ENCODE results near the gene PLEKHH1. TPM values are rescaled to one million over a fixed set of nuclear protein-coding genes. Genes with fewer than 3 reads are reported as not detected.

PLEKHH1 gene
- total and polyA plus RNA-seq, 2 of the 8 experiments (the other 6 are each of a cell fraction or from before 2014, with no cell fraction given) = 28.3 to 33.3 TPM

GRCh38 chr14:67486890-67487289 is 46.2 kb upstream of the PLEKHH1 start:
- Histone ChIP-seq H2AK5ac (ENCODE audit: low read depth, low read length) (no peak overlapping the region), H4K91ac (replicated peaks; ENCODE audit: insufficient read length, low read length) (no peak overlapping the region), H3K4me2 (ENCODE audit: insufficient read depth in 1 of 2, low read depth in 2 of 2, low read length in 2 of 2) (no peak overlapping the region), H3K14ac (ENCODE audit: insufficient read length) (no peak overlapping the region), H3K56ac (replicated peaks; ENCODE audit: insufficient read length, low read depth, low read length) (no peak overlapping the region), H3K4me1 (replicated peaks in 1 of 4; ENCODE audit: control insufficient read depth in 3 of 4, insufficient read depth in 4 of 4, low read length in 3 of 4) (peaks cover 0 to 5% (median 3%) of the 10 kb centered on the region in 4 experiments; a peak in 4 of 7 replicates), H3K27ac (ENCODE audit: low read depth, low read length) (no peak overlapping the region), H4K5ac (ENCODE audit: insufficient read length, low read depth, low read length) (no peak overlapping the region), H4K8ac (ENCODE audit: extremely low read depth, insufficient read depth, low read length) (no peak overlapping the region), H4K20me1 (replicated peaks in 1 of 2; ENCODE audit: control insufficient read depth in 1 of 2, insufficient read depth in 2 of 2, low read length in 2 of 2) (no peaks in the 10 kb centered on the region), H3K79me1 (ENCODE audit: low read depth, low read length) (no peaks in the 10 kb centered on the region), H2AFZ (ENCODE audit: low read length) (no peak overlapping the region), H3K18ac (ENCODE audit: extremely low read depth, low read length) (no peak overlapping the region), H2BK120ac (replicated peaks; ENCODE audit: low read depth, low read length) (no peak overlapping the region), H3K36me3 (ENCODE audit: control insufficient read depth in 2 of 4, insufficient read depth in 4 of 4, low read length in 3 of 4) (no peaks in the 10 kb centered on the region), H2BK15ac (ENCODE audit: low read length) (no peak overlapping the region), H3K79me2 (ENCODE audit: control insufficient read depth in 1 of 2, insufficient read depth in 2 of 2, low read length in 2 of 2) (no peaks in the 10 kb centered on the region), H3K23ac (ENCODE audit: insufficient read length) (no peak overlapping the region), H3K9ac (replicated peaks in 1 of 4; ENCODE audit: extremely low read depth in 1 of 4, low read depth in 3 of 4, low read length in 3 of 4) (no peak overlapping the region; a peak in 1 of 7 replicates), H3K4me3 (ENCODE audit: extremely low read depth in 1 of 4, insufficient read depth in 2 of 4, low read depth in 3 of 4, low read length in 4 of 4) (no peak overlapping the region), H3K23me2 (ENCODE audit: low read depth, low read length) (no peaks in the 10 kb centered on the region), H3K27me3 (replicated peaks in 1 of 4; ENCODE audit: control insufficient read depth in 3 of 4, extremely low read depth in 1 of 4, insufficient read depth in 3 of 4, low read length in 3 of 4) (no peaks in the 10 kb centered on the region), H3K4ac (replicated peaks; ENCODE audit: insufficient read length, low read depth, low read length) (no peak overlapping the region), H3K9me3 (ENCODE audit: insufficient read depth in 2 of 2, low read depth in 1 of 2, low read length in 1 of 2) (no peaks in the 10 kb centered on the region), H2BK20ac (ENCODE audit: low read length) (no peak overlapping the region), H2BK5ac (ENCODE audit: low read depth, low read length) (no peak overlapping the region), H2BK12ac (ENCODE audit: low read depth, low read length) (0 out of 2 replicates have a peak overlapping the region, but pooled peaks have one; percentile 68)
- ChIA-PET CTCF (ENCODE audit: partially characterized antibody) (interaction anchor here (0.7 to 4.0 kb wide), 12 partner anchors 10 to 217 kb away, joined by 3 to 23 read pairs (median 4); no protein-coding TSS in a partner anchor), POLR2A (ENCODE audit: partially characterized antibody) (interaction anchor here (0.6 kb wide), 1 partner anchor 15 kb away, joined by 4 read pairs; no protein-coding TSS in a partner anchor)
- 94% methylated on average over 4 of the region's 4 CpGs; no CpG with 5 or more reads in 1 of the 2 experiments for WGBS, 2 experiments (ENCODE audit: extremely low coverage in 1 of 2, insufficient coverage in 1 of 2, insufficient read length in 1 of 2, insufficient replicate concordance in 2 of 2, low coverage in 1 of 2, low lambda C conversion rate in 2 of 2, missing lambda C conversion rate in 1 of 2)
- FAIRE-seq (no peak), DNase-seq (ENCODE audit: low read depth in 1 of 2, low spot score in 2 of 2) (no peak)
- TF ChIP-seq PHF8 (conservative IDR thresholded peaks at IDR 0.05; ENCODE audit: low read depth, low read length) (no peak), SAP30 (IDR thresholded peaks at IDR 0.05; ENCODE audit: insufficient read depth, insufficient replicate concordance, low read length) (no peak), FOSL1 (IDR thresholded peaks at IDR 0.05; ENCODE audit: insufficient read depth, low read depth, low read length) (no peak), KDM1A (IDR thresholded peaks at IDR 0.05; ENCODE audit: borderline replicate concordance, low read length) (no peak), EZH2 (IDR thresholded peaks at IDR 0.05; ENCODE audit: low read depth, low read length, severe bottlenecking) (no peak), CBX5 (IDR thresholded peaks at IDR 0.05; ENCODE audit: low read depth, low read length) (no peak), RFX5 (IDR thresholded peaks at IDR 0.05; ENCODE audit: borderline replicate concordance, low read depth, low read length) (no peak), RXRA (IDR thresholded peaks at IDR 0.05; ENCODE audit: insufficient read depth, low read depth, low read length) (no peak), RNF2 (IDR thresholded peaks at IDR 0.05; ENCODE audit: borderline replicate concordance, low read depth, low read length, missing control alignments, poor library complexity, severe bottlenecking) (no peak), TBP (IDR thresholded peaks at IDR 0.05; ENCODE audit: low read depth, low read length) (no peak), SP2 (IDR thresholded peaks at IDR 0.05; ENCODE audit: low read length) (no peak)
